RWPE1 (cell line): ENCODE data around the gene FPR1.

Experiments
- CTCF ChIA-PET: fragments of 350-600 bp; sonication (Branson Sonifier 250); formaldehyde crosslinking; extraction: SDS; loops from one replicate; lab custom pipeline; 2021; lab: Yijun Ruan, JAX
- POLR2A ChIA-PET: fragments of 400-600 bp; formaldehyde crosslinking; extraction: SDS; loops from one replicate; lab custom pipeline; 2020; ENCODE audit warnings: antibody characterized with exemption; ENCODE audit not compliant: low non-redundant PET; lab: Yijun Ruan, JAX
- DNase-seq: peaks from one replicate; pipeline ENCODE4 v3.0.0; 2012; ENCODE audit warnings: low spot score
- H3K27ac ChIP-seq: fragments of 450-650 bp; 2 replicates; pipeline ENCODE4 v1.5.1; 2017
- CTCF ChIP-seq: fragments of 450-650 bp; conservative IDR thresholded peaks from 2 replicates; pipeline ENCODE4 v1.5.1; 2017; ENCODE audit warnings: low read depth, mild to moderate bottlenecking

The FPR1 gene

DNA sequence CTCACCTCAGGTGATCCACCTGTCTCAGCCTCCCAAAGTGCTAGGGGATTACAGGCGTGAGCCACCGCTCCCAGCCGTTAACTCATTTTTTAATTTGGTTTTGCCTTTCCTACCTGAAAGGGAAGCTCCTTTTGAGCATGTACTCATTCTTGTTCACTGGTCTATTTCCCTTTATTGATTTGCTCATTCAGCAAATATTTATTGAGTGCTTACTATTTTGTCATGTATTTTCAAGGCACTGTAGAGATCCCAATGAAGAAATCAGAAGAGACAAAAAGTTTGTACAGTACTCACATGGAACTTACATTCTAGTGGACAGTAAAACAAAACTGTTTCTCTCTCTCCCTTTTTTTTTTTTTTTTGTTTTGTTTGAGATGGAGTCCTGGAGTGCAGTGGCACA is 44.8 kb downstream of the FPR1 start:
- no peak overlapping the region; the same call in 1 of the 2 replicates for H3K27ac ChIP-seq
- DNase-seq, result no peak
- CTCF ChIA-PET, result no interaction called here
- TF ChIP-seq CTCF, result no peak
- POLR2A ChIA-PET, result interaction anchor here (0.7 kb wide), 1 partner anchor 458 kb away, joined by 3 read pairs; no protein-coding TSS in a partner anchor

DNA sequence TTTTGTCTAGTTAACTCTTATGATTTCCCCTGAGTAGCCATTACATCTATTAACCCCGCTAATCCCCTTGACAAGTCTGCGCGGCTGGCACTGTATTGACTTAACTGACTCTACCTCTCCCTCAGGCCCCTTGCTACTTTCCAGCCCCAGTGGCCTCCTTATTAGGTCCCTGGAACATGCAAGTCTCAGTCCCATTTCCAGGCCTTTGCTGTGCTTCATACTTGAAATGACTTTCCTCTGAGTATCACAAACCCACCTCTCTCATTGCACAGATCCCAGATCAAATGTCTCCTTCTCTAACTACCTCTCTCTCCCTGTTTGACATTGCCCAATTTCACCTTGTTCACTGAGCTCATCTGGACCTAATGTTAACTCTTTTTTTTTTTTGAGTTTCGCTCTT is 45.4 kb downstream of the FPR1 start:
- POLR2A ChIA-PET, result interaction anchor here (0.7 kb wide), 1 partner anchor 458 kb away, joined by 3 read pairs; no protein-coding TSS in a partner anchor
- CTCF ChIA-PET, result no interaction called here
- no peak for DNase-seq
- H3K27ac ChIP-seq, result no peak overlapping the region; the same call in 1 of the 2 replicates
- no peak for TF ChIP-seq CTCF

GRCh38 chr19:51704626-51705025 is 47.1 kb downstream of the FPR1 start:
- CTCF ChIA-PET, result interaction anchor here (0.5 to 1.9 kb wide), 4 partner anchors 23 to 73 kb away, joined by 3 to 5 read pairs (median 3); no protein-coding TSS in a partner anchor
- TF ChIP-seq CTCF, result no peak
- POLR2A ChIA-PET, result interaction anchor here (0.8 to 1.8 kb wide), 2 partner anchors 14 to 16 kb away, joined by 3 to 17 read pairs; no protein-coding TSS in a partner anchor
- DNase-seq, result no peak
- H3K27ac ChIP-seq, result peak overlapping the region; percentile 90

DNA sequence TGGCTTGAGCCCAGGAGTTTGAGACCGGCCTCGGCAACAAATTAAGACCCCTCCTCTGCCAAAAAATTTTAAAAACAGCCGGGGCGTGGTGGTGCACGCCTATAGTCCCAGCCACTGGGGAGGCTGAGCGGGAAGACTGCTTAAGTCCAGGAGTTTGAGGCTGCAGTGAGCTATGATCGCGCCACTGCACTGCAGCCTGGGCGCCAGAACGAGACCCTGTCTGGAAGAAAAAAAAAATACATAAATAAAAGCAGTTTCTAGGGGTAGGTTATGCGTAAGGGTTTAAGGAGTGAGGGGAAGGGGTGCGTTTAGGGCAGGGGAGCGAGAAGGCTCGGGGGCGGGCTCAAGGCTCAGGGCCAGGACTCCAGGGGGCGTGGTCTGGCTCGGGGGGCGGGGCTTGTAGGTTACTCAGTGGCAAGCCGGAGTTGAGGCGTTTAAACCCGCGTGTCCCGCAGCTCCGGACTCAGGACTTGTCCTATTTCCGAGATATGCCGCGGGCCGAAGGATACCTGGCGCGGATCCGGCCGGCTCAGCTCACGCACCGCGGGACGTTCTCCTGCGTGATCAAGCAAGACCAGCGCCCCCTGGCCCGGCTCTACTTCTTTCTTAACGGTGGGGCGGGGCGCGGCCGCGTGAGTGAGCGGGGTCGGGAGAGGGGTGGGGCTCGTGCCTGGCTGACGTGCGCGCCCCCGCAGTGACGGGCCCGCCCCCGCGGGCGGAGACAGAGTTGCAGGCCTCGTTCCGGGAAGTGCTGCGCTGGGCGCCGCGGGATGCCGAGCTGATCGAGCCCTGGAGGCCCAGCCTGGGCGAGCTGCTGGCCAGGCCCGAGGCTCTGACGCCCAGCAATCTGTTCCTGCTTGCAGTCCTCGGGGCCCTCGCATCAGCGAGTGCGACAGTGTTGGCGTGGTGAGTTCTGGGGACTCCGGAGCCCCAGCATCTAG is 47.8 kb downstream of the FPR1 start:
- no peak; the same call in 1 of the 2 replicates for TF ChIP-seq CTCF
- peak overlapping the region; percentile 90 for H3K27ac ChIP-seq
- ChIA-PET CTCF (interaction anchor here (0.6 to 1.9 kb wide), 6 partner anchors 9 to 612 kb away, joined by 3 to 5 read pairs (median 3); no protein-coding TSS in a partner anchor), POLR2A (interaction anchor here (0.5 to 1.8 kb wide), 3 partner anchors 13 to 105 kb away, joined by 3 to 17 read pairs (median 3); no protein-coding TSS in a partner anchor)
- peak; percentile 94 for DNase-seq

GRCh38 chr19:51702825-51703574 is 48.7 kb downstream of the FPR1 start:
- ChIA-PET CTCF (interaction anchor here (0.7 to 1.9 kb wide), 4 partner anchors 9 to 75 kb away, joined by 3 to 5 read pairs (median 4); no protein-coding TSS in a partner anchor), POLR2A (interaction anchor here (0.5 to 1.8 kb wide), 4 partner anchors 14 to 105 kb away, joined by 3 to 17 read pairs (median 3); no protein-coding TSS in a partner anchor)
- H3K27ac ChIP-seq, result peak overlapping the region; percentile 90
- no peak for DNase-seq
- no peak for TF ChIP-seq CTCF
